ENCODE results near the gene ITPR1. TPM values are rescaled to one million over a fixed set of nuclear protein-coding genes. Genes with fewer than 3 reads are reported as not detected.

Gene ITPR1
- total RNA-seq, 1 experiment from 2014 or later = 17.1 TPM

DNA sequence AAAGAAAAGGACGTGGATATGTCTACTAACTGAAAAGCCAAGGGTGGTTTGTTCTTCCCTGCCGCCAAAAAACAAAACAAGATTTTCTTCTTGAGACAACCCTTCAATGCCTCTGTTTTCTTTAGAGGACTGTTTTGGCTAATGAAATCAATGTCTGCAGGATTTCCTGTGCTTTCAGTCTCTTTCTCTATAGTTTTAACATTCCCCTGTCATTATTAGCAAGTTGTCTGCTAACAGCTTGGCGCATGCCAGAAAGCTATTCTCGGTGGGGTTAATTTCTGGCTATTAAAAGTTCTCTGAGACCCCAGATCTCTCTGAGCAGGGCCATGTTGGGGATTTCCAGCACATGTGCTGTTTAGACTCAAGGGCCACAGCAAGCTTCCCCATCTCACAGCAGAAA is 56.7 kb downstream of the ITPR1 start:
- Histone ChIP-seq H3K27ac (no peak overlapping the region), H3K9me3 (replicated peaks) (no peaks in the 10 kb centered on the region), H3K4me3 (no peak overlapping the region), H3K4me1 (no peaks in the 10 kb centered on the region), H3K36me3 (no peaks in the 10 kb centered on the region), H3K27me3 (no peaks in the 10 kb centered on the region)
- DNase-seq = no peak

DNA sequence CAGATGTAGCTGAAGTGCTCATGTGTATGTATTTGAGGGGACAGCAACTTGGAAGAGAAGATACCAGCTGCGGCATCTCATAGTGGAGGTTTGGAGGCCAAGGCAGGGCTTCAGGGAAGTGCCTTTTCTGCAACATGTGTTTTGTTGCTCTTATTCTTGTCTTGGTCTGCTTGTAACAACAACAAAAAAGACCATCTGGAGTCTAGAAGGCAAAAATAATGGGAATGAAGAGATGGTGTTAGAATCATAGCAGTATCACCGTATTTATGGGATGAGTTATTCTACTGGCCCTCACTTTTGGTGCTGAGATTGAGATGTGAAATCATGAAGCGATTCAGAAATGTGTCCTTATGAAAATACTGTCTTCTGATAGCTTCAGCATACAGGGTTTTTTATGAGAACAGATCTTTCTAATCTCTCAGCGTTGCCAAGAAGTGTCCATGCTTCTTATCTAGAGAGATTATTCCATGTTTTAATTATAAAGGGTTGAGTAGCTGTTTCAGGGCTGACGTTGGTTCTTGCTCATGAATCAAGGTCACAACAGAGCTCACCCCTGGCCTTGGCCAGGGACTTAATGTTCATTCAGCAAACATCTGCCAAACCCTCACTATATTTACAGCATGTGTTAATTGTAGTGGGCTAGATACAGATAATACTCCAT is 58.0 kb downstream of the ITPR1 start:
- H3K36me3 ChIP-seq = no peaks in the 10 kb centered on the region
- H3K4me1 ChIP-seq = no peaks in the 10 kb centered on the region
- no peaks in the 10 kb centered on the region for H3K9me3 ChIP-seq (replicated peaks)
- H3K27ac ChIP-seq = no peak overlapping the region
- no peak for DNase-seq
- H3K27me3 ChIP-seq = no peaks in the 10 kb centered on the region
- no peak overlapping the region for H3K4me3 ChIP-seq

DNA sequence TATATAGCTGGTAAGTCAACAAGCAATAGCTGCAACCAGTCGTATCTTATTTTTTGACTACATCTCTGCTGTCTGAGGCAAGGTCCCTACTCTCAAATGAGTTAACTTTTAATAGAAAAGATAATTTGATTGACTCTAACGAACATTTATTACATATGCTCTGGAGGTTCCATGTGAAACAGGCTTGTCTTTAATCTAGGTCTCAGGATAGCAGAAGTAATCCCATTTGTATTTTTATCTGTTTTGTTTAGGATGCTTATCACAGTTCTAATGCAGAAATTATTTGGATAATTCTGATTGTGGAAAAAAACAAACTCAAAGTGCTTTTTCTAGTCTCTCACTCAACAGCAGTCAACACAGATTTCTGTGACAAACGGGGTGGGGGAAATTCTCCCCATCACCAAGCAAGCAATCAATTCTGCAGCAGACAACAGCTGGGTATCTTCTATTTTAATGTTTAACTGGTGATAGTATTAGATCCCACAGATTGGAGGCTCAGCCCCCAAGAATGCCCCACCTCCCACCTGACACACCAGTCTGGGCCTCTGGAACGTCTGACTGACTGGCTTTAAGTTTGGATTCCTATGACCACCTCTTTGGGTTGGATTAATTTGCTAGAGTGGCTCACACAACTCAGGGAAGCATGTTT is 58.8 kb downstream of the ITPR1 start:
- no peak overlapping the region for H3K4me3 ChIP-seq
- H3K27me3 ChIP-seq = no peaks in the 10 kb centered on the region
- H3K36me3 ChIP-seq = no peaks in the 10 kb centered on the region
- no peaks in the 10 kb centered on the region for H3K9me3 ChIP-seq (replicated peaks)
- H3K4me1 ChIP-seq = no peaks in the 10 kb centered on the region
- no peak for DNase-seq
- no peak overlapping the region for H3K27ac ChIP-seq

DNA sequence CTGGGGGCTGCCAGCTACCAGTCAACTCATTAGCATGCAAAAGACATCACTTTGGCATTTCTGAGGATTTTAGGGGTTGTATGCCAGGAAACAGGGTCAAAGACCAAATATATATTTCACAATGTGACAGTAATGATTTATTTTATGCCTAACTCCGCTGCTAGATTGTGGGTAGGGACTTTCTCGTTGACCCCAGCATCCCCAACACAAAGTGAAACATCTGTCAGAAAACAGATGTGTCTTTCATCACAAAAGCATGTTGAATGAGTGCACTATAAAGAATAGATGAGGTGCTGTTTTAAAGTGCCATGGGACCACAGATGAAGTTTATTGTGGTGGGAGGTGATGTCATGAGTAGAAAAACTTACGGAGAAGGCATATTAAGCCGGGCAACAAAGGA is 59.7 kb downstream of the ITPR1 start:
- Histone ChIP-seq H3K4me1 (no peaks in the 10 kb centered on the region), H3K27me3 (no peaks in the 10 kb centered on the region), H3K36me3 (no peaks in the 10 kb centered on the region), H3K27ac (no peak overlapping the region), H3K9me3 (replicated peaks) (no peaks in the 10 kb centered on the region; the same call in 1 of the 2 replicates), H3K4me3 (no peak overlapping the region)
- DNase-seq = no peak

DNA sequence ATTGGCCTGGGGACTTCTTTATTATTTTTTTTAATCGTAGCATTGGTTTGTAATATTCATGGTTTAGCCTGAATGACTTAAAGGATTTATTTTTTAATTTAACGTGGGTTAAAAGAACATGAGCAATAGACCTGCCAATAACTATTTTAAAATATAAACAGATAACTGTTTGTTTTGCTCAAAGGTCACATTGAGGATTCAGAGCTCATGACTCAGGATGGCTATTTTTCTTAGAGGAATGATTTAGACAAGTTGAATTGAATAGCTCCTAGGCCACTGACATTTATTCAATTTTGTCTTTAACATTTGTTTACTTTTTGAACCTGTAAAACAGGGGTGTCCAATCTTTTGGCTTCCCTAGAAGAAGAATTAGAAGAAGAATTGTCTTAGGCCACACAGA is 68.5 kb downstream of the ITPR1 start:
- H3K4me3 ChIP-seq = no peak overlapping the region
- no peaks in the 10 kb centered on the region; the same call in 1 of the 2 replicates for H3K9me3 ChIP-seq (replicated peaks)
- no peaks in the 10 kb centered on the region for H3K27me3 ChIP-seq
- no peak for DNase-seq
- no peaks in the 10 kb centered on the region for H3K36me3 ChIP-seq
- no peak overlapping the region for H3K27ac ChIP-seq
- no peaks in the 10 kb centered on the region for H3K4me1 ChIP-seq

DNA sequence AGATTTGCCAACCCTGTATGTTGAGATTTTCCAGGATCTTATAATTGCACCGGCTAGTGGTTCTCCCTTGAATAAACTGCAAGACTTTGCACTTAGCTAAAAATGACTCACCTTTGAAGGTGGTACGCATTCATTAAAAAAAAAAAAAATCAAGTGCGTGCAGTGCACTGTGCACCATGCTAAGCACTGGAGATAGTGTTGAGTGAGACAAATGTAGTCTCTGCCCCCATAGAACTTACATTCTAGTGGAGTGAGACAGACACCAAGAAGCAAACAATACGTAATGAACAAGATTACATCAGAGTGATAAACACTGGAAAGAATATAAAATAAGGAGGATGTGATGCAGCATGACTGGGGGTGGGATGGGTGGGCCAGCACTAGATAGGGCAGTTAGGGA is 69.4 kb downstream of the ITPR1 start:
- DNase-seq = no peak
- no peak overlapping the region for H3K4me3 ChIP-seq
- no peaks in the 10 kb centered on the region for H3K36me3 ChIP-seq
- H3K27ac ChIP-seq = no peak overlapping the region
- H3K4me1 ChIP-seq = no peaks in the 10 kb centered on the region
- H3K9me3 ChIP-seq (replicated peaks) = no peaks in the 10 kb centered on the region; the same call in 1 of the 2 replicates
- H3K27me3 ChIP-seq = no peaks in the 10 kb centered on the region

DNA sequence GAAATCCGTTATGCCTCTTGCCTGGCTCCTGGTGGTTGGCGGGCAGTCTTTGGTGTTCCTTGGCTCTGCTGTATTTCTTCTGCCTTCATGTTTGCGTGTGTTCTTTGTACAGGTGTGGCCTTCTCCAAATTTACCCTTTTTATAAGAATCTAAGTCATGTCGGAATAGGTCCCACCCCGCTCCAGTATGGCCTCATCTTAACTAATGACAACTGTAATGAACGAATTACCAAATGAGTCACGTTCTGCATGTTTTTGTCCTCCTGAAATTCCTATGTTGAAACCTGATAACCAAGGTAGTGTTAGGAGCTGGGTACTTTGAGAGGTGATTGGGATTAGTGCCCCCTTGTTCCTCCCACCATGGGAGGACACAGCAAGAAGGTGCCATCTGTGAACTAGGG is 71.1 kb downstream of the ITPR1 start:
- Histone ChIP-seq H3K36me3 (no peaks in the 10 kb centered on the region), H3K27me3 (no peaks in the 10 kb centered on the region), H3K4me1 (no peaks in the 10 kb centered on the region), H3K27ac (no peak overlapping the region), H3K9me3 (replicated peaks) (no peaks in the 10 kb centered on the region), H3K4me3 (no peak overlapping the region)
- DNase-seq = no peak

DNA sequence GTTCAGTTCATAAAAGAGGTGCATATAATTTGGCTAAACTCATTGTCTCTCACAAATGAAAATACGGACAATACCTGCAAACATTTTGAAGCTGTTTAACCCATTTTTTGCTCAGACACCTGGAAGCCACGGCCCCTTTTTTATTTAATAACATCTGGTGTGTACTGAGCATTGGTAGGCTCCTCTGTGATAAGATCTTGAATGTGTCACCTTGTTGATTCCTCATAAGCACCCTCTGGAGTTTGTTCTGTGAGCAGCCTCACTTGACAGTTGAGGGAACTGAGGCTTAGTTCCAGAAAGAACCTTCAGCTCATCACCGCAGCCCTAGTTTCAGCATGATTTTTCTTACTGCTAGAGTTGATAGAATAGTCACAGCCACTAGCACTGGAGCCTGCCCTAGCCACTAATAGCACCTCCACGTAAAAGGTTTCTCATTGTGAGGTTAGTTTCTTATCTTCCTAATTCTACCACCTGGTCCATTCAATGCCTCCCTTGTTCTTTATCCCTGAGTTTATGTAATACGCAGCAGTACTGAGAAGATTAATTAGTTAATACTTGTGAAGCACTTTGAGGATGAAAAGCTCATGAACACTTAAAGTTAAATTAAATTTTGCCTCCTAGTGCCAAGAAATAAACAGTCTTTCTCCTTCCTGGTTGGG is 71.9 kb downstream of the ITPR1 start:
- no peak overlapping the region for H3K4me3 ChIP-seq

DNA sequence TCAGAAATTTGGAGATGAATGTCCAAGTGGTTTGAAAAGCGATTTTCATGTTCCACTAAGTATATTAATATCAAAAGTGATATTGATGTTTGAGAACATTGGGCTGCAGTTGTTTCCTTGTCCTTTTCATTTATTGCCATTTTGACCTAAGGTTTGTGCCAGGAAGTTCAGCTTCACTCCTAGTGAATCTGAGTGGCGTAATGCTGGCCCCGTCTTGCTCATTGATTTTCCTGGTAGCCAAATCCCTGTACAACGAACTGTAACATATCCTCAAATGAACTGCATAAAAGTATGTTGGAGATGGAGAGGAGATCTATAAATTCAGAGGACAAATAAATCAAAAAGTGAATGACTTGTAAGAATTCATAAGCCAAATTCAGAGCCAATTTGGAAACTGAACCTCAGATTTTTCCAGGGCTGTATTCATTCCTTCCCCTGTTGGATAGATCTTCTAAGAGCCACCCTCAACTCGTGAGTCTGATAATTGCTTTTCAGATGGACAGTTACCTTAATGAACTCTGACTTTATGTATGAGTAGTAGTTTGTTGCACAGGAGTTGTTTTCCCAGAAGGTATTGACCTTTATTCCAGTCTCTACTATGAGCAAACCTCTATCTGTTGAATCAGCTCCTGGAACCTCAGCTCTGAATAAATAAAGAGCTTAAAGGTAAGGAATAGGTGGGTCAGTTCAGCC is 72.8 kb downstream of the ITPR1 start:
- H3K27me3 ChIP-seq = no peaks in the 10 kb centered on the region

More for the DNA sequence above, 71.9 kb downstream of the ITPR1 start:
- Histone ChIP-seq H3K27ac (no peak overlapping the region), H3K4me1 (no peaks in the 10 kb centered on the region), H3K36me3 (no peaks in the 10 kb centered on the region), H3K27me3 (no peaks in the 10 kb centered on the region), H3K9me3 (replicated peaks) (no peaks in the 10 kb centered on the region)
- no peak for DNase-seq

DNA sequence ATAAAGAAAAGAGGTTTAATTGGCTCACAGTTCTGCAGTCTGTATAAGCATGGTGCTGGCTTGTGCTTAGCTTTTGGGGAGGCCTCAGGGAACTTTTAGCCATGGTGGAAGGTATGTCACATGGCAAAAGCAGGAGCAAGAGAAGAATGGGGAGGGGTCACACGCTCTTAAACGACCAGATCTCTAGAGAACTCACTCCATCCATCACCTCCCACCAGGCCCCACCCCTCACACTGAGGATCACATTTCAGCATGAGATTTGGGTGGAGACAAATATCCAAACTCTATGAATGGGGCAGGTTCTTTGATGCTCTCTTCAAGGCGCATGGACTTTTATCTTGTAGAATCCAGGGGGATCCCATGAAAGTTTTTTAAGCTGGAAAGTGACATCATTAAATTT is 75.7 kb downstream of the ITPR1 start:
- Histone ChIP-seq H3K4me1 (no peaks in the 10 kb centered on the region), H3K36me3 (no peaks in the 10 kb centered on the region), H3K27me3 (no peaks in the 10 kb centered on the region), H3K9me3 (replicated peaks) (no peaks in the 10 kb centered on the region), H3K4me3 (no peak overlapping the region), H3K27ac (no peak overlapping the region)
- no peak for DNase-seq

More for the DNA sequence above, 72.8 kb downstream of the ITPR1 start:
- DNase-seq = no peak
- no peaks in the 10 kb centered on the region for H3K4me1 ChIP-seq
- H3K36me3 ChIP-seq = no peaks in the 10 kb centered on the region
- H3K4me3 ChIP-seq = no peak overlapping the region
- H3K27ac ChIP-seq = no peak overlapping the region
- H3K9me3 ChIP-seq (replicated peaks) = no peaks in the 10 kb centered on the region

DNA sequence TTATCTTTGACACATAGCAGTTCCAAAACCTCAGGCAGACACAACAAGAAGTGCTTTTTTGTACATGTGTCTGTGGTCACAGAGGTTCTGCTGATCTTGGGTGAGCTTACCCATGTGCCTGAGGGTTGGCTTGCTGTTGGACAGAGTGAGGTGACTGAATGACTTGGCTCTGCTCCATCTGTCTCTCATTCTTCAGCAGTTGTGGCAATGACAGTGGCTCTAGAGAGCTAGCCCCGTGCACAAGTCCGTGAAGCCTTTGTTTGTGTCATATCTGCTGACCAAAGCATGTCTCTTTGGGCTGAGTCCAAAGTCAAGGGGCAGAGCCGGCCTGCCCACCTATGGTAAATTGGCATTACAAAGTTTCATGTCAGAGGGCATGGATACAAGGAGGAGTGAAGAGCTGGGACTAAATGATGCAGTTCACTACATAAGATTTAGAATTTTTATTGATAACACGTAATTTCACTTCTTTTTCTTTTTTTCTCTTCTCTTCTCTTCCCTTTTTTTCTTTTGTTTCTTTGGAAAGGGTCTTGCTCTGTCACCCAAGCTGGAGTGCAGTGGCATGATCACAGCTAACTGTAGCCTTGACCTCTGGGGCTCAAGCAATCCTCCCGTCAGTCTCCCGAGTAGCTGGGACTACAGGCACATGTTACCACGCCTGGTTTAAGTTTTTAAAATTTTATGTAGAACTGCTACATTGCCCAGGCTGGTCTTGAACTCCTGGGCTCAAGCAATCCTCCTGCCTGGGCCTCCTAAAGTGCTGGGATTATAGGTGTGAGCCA is 77.9 kb downstream of the ITPR1 start:
- H3K9me3 ChIP-seq (replicated peaks) = no peaks in the 10 kb centered on the region
- H3K27ac ChIP-seq = no peak overlapping the region
- no peaks in the 10 kb centered on the region for H3K36me3 ChIP-seq
- H3K4me3 ChIP-seq = no peak overlapping the region
- H3K4me1 ChIP-seq = no peaks in the 10 kb centered on the region
- DNase-seq = no peak
- H3K27me3 ChIP-seq = no peaks in the 10 kb centered on the region

DNA sequence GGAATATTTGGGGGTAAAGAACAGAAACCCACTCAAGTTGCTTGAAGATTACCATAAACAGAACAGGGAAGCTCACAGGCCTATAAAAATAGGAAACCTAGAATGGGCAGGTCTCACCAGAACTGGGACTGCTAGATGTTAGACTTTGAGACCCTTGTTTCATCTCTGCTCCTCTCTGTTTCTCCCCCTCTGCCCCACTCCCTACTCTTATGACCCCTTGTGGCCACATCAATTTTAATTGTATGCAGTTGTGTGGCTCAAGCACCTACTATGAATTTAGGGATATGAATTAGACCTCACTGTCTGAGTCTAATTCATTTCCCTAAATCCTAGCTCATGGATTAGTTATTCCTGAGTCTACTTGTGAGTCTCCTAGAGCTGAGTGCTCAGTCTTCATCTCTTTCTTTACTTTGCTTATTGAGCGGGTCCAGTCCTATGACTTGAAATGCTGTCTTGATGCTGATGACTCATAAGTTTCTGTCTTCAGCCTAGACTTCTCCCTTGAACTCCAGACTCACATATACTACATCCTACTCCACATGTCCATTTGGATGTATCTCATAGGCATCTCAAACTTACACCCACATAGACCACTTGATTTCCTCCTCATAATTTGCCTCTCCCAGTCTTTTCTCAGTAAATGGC is 78.7 kb downstream of the ITPR1 start:
- DNase-seq = peak in 1 of 2 experiments; percentile 21
- H3K9me3 ChIP-seq (replicated peaks) = no peaks in the 10 kb centered on the region
- H3K4me1 ChIP-seq = no peaks in the 10 kb centered on the region
- H3K4me3 ChIP-seq = no peak overlapping the region
- H3K27me3 ChIP-seq = no peaks in the 10 kb centered on the region
- H3K27ac ChIP-seq = no peak overlapping the region
- H3K36me3 ChIP-seq = no peaks in the 10 kb centered on the region

DNA sequence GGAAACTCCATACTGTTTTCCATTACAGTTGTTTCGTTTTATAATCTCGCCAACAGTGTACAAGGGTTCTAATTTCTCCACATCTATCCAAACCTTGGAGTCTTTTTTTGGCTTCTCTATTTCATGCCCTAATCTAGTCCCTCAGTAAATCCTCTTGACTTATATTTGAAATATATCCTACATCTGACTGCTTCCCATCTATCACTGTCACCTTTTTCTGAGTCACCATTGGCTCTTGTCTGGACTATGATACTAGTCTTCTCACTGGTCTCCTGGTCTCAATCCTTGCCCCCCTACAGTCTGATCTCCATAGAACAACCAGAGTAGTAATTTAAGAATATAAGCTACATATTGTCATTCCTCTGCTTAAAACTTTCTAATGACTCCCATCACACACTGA is 80.0 kb downstream of the ITPR1 start:
- Histone ChIP-seq H3K27me3 (no peaks in the 10 kb centered on the region), H3K9me3 (replicated peaks) (no peaks in the 10 kb centered on the region), H3K27ac (no peak overlapping the region), H3K4me3 (no peak overlapping the region), H3K4me1 (no peaks in the 10 kb centered on the region), H3K36me3 (no peaks in the 10 kb centered on the region)
- DNase-seq = no peak

DNA sequence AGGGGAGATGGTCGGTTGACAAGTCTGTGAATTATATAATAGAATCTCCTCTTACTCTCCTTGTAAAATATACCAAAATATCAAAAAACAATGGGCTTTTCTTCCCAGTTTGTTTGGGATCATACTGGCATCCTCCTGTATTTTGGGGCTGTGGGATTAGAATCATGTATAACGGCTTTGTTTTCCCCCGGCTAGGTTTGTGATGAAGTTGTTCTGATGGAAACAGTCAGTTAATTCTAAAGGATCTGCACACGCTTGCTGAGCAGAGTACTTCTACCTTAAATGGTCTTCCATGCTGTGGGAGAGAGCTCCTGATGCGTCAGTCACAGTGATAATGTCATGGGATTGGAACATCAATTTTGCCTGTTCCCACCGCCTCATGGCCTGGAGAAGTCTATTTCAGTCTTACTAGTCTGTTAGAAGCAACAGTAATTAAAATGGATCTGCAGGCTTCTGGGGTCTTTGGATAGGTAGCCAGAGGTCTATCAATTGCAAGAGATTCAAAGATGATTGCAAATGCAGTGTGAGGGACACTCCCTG is 81.3 kb downstream of the ITPR1 start:
- no peak for DNase-seq
- no peak overlapping the region for H3K4me3 ChIP-seq
- H3K27ac ChIP-seq = no peak overlapping the region
- H3K27me3 ChIP-seq = no peaks in the 10 kb centered on the region
- H3K9me3 ChIP-seq (replicated peaks) = no peaks in the 10 kb centered on the region
- H3K4me1 ChIP-seq = no peaks in the 10 kb centered on the region
- H3K36me3 ChIP-seq = no peaks in the 10 kb centered on the region
